H1 (cell line): ENCODE measurements around the gene CAPN14. TPM values are rescaled to one million over a fixed set of nuclear protein-coding genes. Genes with fewer than 3 reads are reported as not detected.

ENCODE experiments used
- CTCF ChIA-PET: fragments of 300-600 bp; sonication (Branson Sonifier 250); formaldehyde crosslinking; loops from one replicate; lab custom pipeline; 2021; ENCODE audit not compliant: partially characterized antibody; lab: Charles Lee
- POLR2A ChIA-PET: fragments of 300-600 bp; sonication (Branson Sonifier 250); formaldehyde crosslinking; loops from one replicate; lab custom pipeline; 2021; ENCODE audit warnings: inconsistent platforms; ENCODE audit not compliant: partially characterized antibody; lab: Charles Lee
- DNase-seq, 2 experiments: peaks; one replicate each; pipeline versions ENCODE4 v3.0.0 to v3.0.0-alpha.2; 2010 to 2022; ENCODE audit warnings: low spot score in 2 of 2, low read depth in 1 of 2, mixed read lengths in 1 of 2
- FAIRE-seq: peaks from 2 replicates; lab custom pipeline; 2011; peaks lifted over from hg19 to GRCh38; lab: Jason Lieb, UNC
- H2AFZ ChIP-seq: 2 replicates; pipeline ENCODE4 v1.8.1; 2012; ENCODE audit warnings: low read length, inconsistent platforms
- H2AK5ac ChIP-seq: 2 replicates; pipeline ENCODE4 v1.6.1; 2013; ENCODE audit warnings: low read depth, low read length
- H2BK120ac ChIP-seq: replicated peaks from 2 replicates; pipeline ENCODE3; 2013; ENCODE audit warnings: low read depth, low read length, inconsistent platforms
- H2BK12ac ChIP-seq: 2 replicates; pipeline ENCODE4 v1.6.1; 2013; ENCODE audit warnings: low read depth, low read length
- H2BK15ac ChIP-seq: 2 replicates; pipeline ENCODE4 v1.6.1; 2013; ENCODE audit warnings: low read length
- H2BK20ac ChIP-seq: 2 replicates; pipeline ENCODE4 v1.6.1; 2013; ENCODE audit warnings: low read length
- H2BK5ac ChIP-seq: 2 replicates; pipeline ENCODE4 v1.6.1; 2013; ENCODE audit warnings: low read depth, low read length
- H3K14ac ChIP-seq: 2 replicates; pipeline ENCODE4 v1.6.1; 2013; ENCODE audit warnings: inconsistent platforms; ENCODE audit not compliant: insufficient read length
- H3K18ac ChIP-seq: 2 replicates; pipeline ENCODE4 v1.6.1; 2013; ENCODE audit warnings: low read length; ENCODE audit errors: extremely low read depth
- H3K23ac ChIP-seq: 2 replicates; pipeline ENCODE4 v1.6.1; 2013; ENCODE audit warnings: inconsistent platforms; ENCODE audit not compliant: insufficient read length
- H3K23me2 ChIP-seq: 2 replicates; pipeline ENCODE4 v1.6.1; 2013; ENCODE audit warnings: low read depth, low read length
- H3K27ac ChIP-seq: 2 replicates; pipeline ENCODE4 v1.6.1; 2011; ENCODE audit warnings: low read depth, low read length, inconsistent platforms
- H3K27me3 ChIP-seq, 4 experiments: replicated peaks in 1 of 4; 1 replicate in 1 of 4; 2 replicates in 3 of 4; pipeline versions ENCODE4 v1.6.1 to v1.8.1; 2011 to 2013; ENCODE audit warnings: low read length in 3 of 4, mild to moderate bottlenecking in 3 of 4, inconsistent platforms in 2 of 4, mixed read lengths in 2 of 4, moderate library complexity in 1 of 4; ENCODE audit not compliant: control insufficient read depth in 3 of 4, insufficient read depth in 3 of 4; ENCODE audit errors: extremely low read depth in 1 of 4
- H3K36me3 ChIP-seq, 4 experiments: 2 replicates each; pipeline versions ENCODE4 v1.6.1 to v1.8.1; 2011 to 2013; ENCODE audit warnings: mild to moderate bottlenecking in 4 of 4, low read length in 3 of 4, moderate library complexity in 2 of 4, control low read depth in 1 of 4, inconsistent platforms in 1 of 4; ENCODE audit not compliant: insufficient read depth in 4 of 4, control insufficient read depth in 2 of 4
- H3K4ac ChIP-seq: replicated peaks from 2 replicates; pipeline ENCODE3; 2013; ENCODE audit warnings: low read length, low read depth, mixed read lengths, inconsistent platforms; ENCODE audit not compliant: insufficient read length
- H3K4me1 ChIP-seq, 4 experiments: replicated peaks in 1 of 4; 1 replicate in 1 of 4; 2 replicates in 3 of 4; pipeline versions ENCODE4 v1.6.1 to v1.8.1; 2011 to 2013; ENCODE audit warnings: low read length in 3 of 4, inconsistent platforms in 2 of 4, mixed read lengths in 1 of 4; ENCODE audit not compliant: insufficient read depth in 4 of 4, control insufficient read depth in 3 of 4
- H3K4me2 ChIP-seq, 2 experiments: 2 replicates each; pipeline versions ENCODE4 v1.6.1 to v1.8.1; 2011 to 2013; ENCODE audit warnings: low read depth in 2 of 2, low read length in 2 of 2, control low read depth in 1 of 2, inconsistent platforms in 1 of 2, mild to moderate bottlenecking in 1 of 2; ENCODE audit not compliant: insufficient read depth in 1 of 2
- H3K4me3 ChIP-seq, 4 experiments: fragments of 200-600, 300-600 bp in 1 of 4; sonication (generic), shearing (Covaris generic), sonication (Bioruptor Twin) in 1 of 4; 2 replicates each; pipeline versions ENCODE4 v1.5.1 to v1.8.1; 2011 to 2016; ENCODE audit warnings: low read length in 4 of 4, low read depth in 3 of 4, control low read depth in 2 of 4, inconsistent platforms in 2 of 4, mild to moderate bottlenecking in 2 of 4, mixed read lengths in 1 of 4, moderate library complexity in 1 of 4; ENCODE audit not compliant: insufficient read depth in 2 of 4; ENCODE audit errors: extremely low read depth in 1 of 4
- H3K56ac ChIP-seq: replicated peaks from 2 replicates; pipeline ENCODE3; 2013; ENCODE audit warnings: low read depth, mild to moderate bottlenecking, mixed read lengths, low read length, inconsistent platforms; ENCODE audit not compliant: insufficient read length
- H3K79me1 ChIP-seq: 2 replicates; pipeline ENCODE4 v1.6.1; 2013; ENCODE audit warnings: low read depth, low read length, control low read depth
- H3K79me2 ChIP-seq, 2 experiments: 2 replicates each; pipeline versions ENCODE4 v1.6.1 to v1.8.1; 2012 to 2013; ENCODE audit warnings: low read length in 2 of 2, mild to moderate bottlenecking in 2 of 2, inconsistent platforms in 1 of 2; ENCODE audit not compliant: insufficient read depth in 2 of 2, control insufficient read depth in 1 of 2
- H3K9ac ChIP-seq, 4 experiments: replicated peaks in 1 of 4; 1 replicate in 1 of 4; 2 replicates in 3 of 4; pipeline versions ENCODE4 v1.6.1 to v1.8.1; 2011 to 2013; ENCODE audit warnings: low read depth in 3 of 4, low read length in 3 of 4, control low read depth in 2 of 4, mild to moderate bottlenecking in 2 of 4, moderate library complexity in 2 of 4, inconsistent platforms in 1 of 4; ENCODE audit errors: extremely low read depth in 1 of 4
- H3K9me3 ChIP-seq, 2 experiments: 2 replicates each; pipeline versions ENCODE4 v1.6.1 to v1.8.1; 2012 to 2013; ENCODE audit warnings: mild to moderate bottlenecking in 2 of 2, moderate library complexity in 2 of 2, control low read depth in 1 of 2, inconsistent platforms in 1 of 2, low read depth in 1 of 2, low read length in 1 of 2, mixed read lengths in 1 of 2; ENCODE audit not compliant: insufficient read depth in 2 of 2
- H4K20me1 ChIP-seq, 2 experiments: replicated peaks in 1 of 2; 2 replicates each; pipeline versions ENCODE3 to v1.8.1; 2011 to 2013; ENCODE audit warnings: inconsistent platforms in 2 of 2, low read length in 2 of 2, mild to moderate bottlenecking in 1 of 2; ENCODE audit not compliant: insufficient read depth in 2 of 2, control insufficient read depth in 1 of 2
- H4K5ac ChIP-seq: 2 replicates; pipeline ENCODE4 v1.6.1; 2013; ENCODE audit warnings: low read length, low read depth, mixed read lengths, inconsistent platforms; ENCODE audit not compliant: insufficient read length
- H4K8ac ChIP-seq: 2 replicates; pipeline ENCODE4 v1.8.0; 2013; ENCODE audit warnings: mild to moderate bottlenecking, moderate library complexity, low read length, inconsistent platforms; ENCODE audit not compliant: insufficient read depth; ENCODE audit errors: extremely low read depth
- H4K91ac ChIP-seq: replicated peaks from 2 replicates; pipeline ENCODE3; 2013; ENCODE audit warnings: low read length, mixed read lengths, inconsistent platforms; ENCODE audit not compliant: insufficient read length
- CHD1 ChIP-seq: IDR thresholded peaks from 2 replicates; pipeline ENCODE4 v1.6.1; 2012; ENCODE audit warnings: low read depth, low read length, improper control_type of control experiment
- CHD2 ChIP-seq: IDR thresholded peaks from 2 replicates; pipeline ENCODE4 v1.6.1; 2012; ENCODE audit warnings: low read length, improper control_type of control experiment
- FOSL1 ChIP-seq: IDR thresholded peaks from 2 replicates; pipeline ENCODE4 v1.6.1; 2011; ENCODE audit warnings: mild to moderate bottlenecking, low read depth, low read length, moderate library complexity; ENCODE audit not compliant: insufficient read depth
- HDAC2 ChIP-seq, 2 experiments: fragments of 300-600 bp in 1 of 2; sonication (generic) in 1 of 2; IDR thresholded peaks; 2 replicates each; pipeline ENCODE4 v1.6.1; 2011 to 2012; ENCODE audit warnings: low read depth in 2 of 2, low read length in 2 of 2, mild to moderate bottlenecking in 2 of 2, moderate library complexity in 2 of 2, borderline replicate concordance in 1 of 2, inconsistent platforms in 1 of 2
- NANOG ChIP-seq: IDR thresholded peaks from 2 replicates; pipeline ENCODE4 v1.6.1; 2011; ENCODE audit warnings: low read length, low read depth, mild to moderate bottlenecking, inconsistent platforms; ENCODE audit not compliant: insufficient read depth, poor library complexity, severe bottlenecking
- POLR2A ChIP-seq, 2 experiments: IDR thresholded peaks; 1 replicate in 1 of 2; 2 replicates in 1 of 2; pipeline ENCODE4 v1.6.1; 2011; ENCODE audit warnings: low read depth in 2 of 2, low read length in 2 of 2, mild to moderate bottlenecking in 2 of 2; ENCODE audit errors: control extremely low read depth in 1 of 2
- RAD21 ChIP-seq, 2 experiments: IDR thresholded peaks in 1 of 2; conservative IDR thresholded peaks in 1 of 2; 2 replicates each; pipeline ENCODE4 v1.6.1; 2011; ENCODE audit warnings: low read depth in 2 of 2, low read length in 2 of 2, improper control_type of control experiment in 1 of 2, inconsistent platforms in 1 of 2, mild to moderate bottlenecking in 1 of 2, moderate library complexity in 1 of 2
- RXRA ChIP-seq: IDR thresholded peaks from 2 replicates; pipeline ENCODE4 v1.6.1; 2011; ENCODE audit warnings: low read depth, mild to moderate bottlenecking, low read length, moderate library complexity; ENCODE audit not compliant: insufficient read depth
- SIX5 ChIP-seq: IDR thresholded peaks from 2 replicates; pipeline ENCODE4 v1.6.1; 2011; ENCODE audit warnings: mild to moderate bottlenecking, low read depth, low read length
- SP1 ChIP-seq: IDR thresholded peaks from 2 replicates; pipeline ENCODE4 v1.6.1; 2011; ENCODE audit warnings: low read depth, low read length
- SUZ12 ChIP-seq: fragments of 200-600 bp; sonication (generic); IDR thresholded peaks from 2 replicates; pipeline ENCODE4 v1.6.1; 2012; ENCODE audit warnings: mild to moderate bottlenecking, inconsistent platforms, low read length, moderate library complexity, mixed read lengths
- TAF1 ChIP-seq: IDR thresholded peaks from 2 replicates; pipeline ENCODE4 v1.6.1; 2011; ENCODE audit warnings: mild to moderate bottlenecking, low read depth, low read length
- TBP ChIP-seq: IDR thresholded peaks from 2 replicates; pipeline ENCODE4 v1.6.1; 2011; ENCODE audit warnings: low read depth, low read length, improper control_type of control experiment
- TCF12 ChIP-seq: IDR thresholded peaks from 2 replicates; pipeline ENCODE4 v1.6.1; 2011; ENCODE audit warnings: low read depth, mild to moderate bottlenecking, low read length
- WGBS, 2 experiments: shearing (Covaris generic) in 1 of 2; methylation state at CpG; one replicate each; pipeline versions ENCODE4 v1.1.6 to v1.1.7; 2013 to 2015; ENCODE audit warnings: low lambda C conversion rate in 2 of 2, mixed read lengths in 2 of 2, inconsistent platforms in 1 of 2, low coverage in 1 of 2, missing lambda C conversion rate in 1 of 2; ENCODE audit not compliant: insufficient replicate concordance in 2 of 2, insufficient coverage in 1 of 2, insufficient read length in 1 of 2; ENCODE audit errors: extremely low coverage in 1 of 2, missing lambda C conversion rate in 1 of 2; 5-methylcytosine and 5-hydroxymethylcytosine counted together
- polyA plus RNA-seq, 7 experiments: library from polyadenylated mRNA; depleted of rRNA in 3 of 7; stranded (reverse) in 5 of 7; unstranded in 2 of 7; fragments of >200 nt in 5 of 7; fragments of 200-250 nt in 2 of 7; gene quantifications; 1 replicate in 5 of 7; 2 replicates in 1 of 7; 4 replicates in 1 of 7; pipeline versions ENCODE4 v1.2.1 to v1.2.3, GENCODE V29; 2011 to 2013; ENCODE audit warnings: missing spikeins in 2 of 7, mixed read lengths in 2 of 7
- total RNA-seq: library from RNA; stranded (reverse); fragmentation: NEBNext Ultra II Directional; extraction: Animal tissue kit (Norgen Biotek cat#: 25700); gene quantifications from 2 replicates; pipeline ENCODE4 v1.2.1, GENCODE V29; 2021

CAPN14 gene
- total and polyA plus RNA-seq, 2 of the 8 experiments (the other 6 are each of a cell fraction or from before 2014, with no cell fraction given): 0.07 TPM; not detected in 1

GRCh38 chr2:31241625-31242270, 24.4 kb upstream of the CAPN14 start:
- H3K36me3 ChIP-seq: no peaks in the 10 kb centered on the region
- no peak overlapping the region for H2AFZ ChIP-seq
- H3K9ac ChIP-seq: no peak overlapping the region
- H3K27me3 ChIP-seq: no peaks in the 10 kb centered on the region
- no peak overlapping the region for H2BK120ac ChIP-seq
- H3K23ac ChIP-seq: no peak overlapping the region
- no peak overlapping the region for H3K56ac ChIP-seq
- H3K79me1 ChIP-seq: no peaks in the 10 kb centered on the region; the same call in 1 of the 2 replicates
- H2BK5ac ChIP-seq: no peak overlapping the region
- H3K18ac ChIP-seq: no peak overlapping the region
- no peaks in the 10 kb centered on the region; a peak in 2 of 7 replicates for H3K4me1 ChIP-seq
- no peak overlapping the region for H2AK5ac ChIP-seq
- no peak overlapping the region for H4K5ac ChIP-seq
- no peak overlapping the region for H4K8ac ChIP-seq
- WGBS, 2 experiments: 93% methylated on average over 10 of the region's 10 CpGs; no CpG with 5 or more reads in 1 of the 2 experiments
- no peaks in the 10 kb centered on the region for H3K23me2 ChIP-seq
- no peak overlapping the region for H3K4me2 ChIP-seq
- DNase-seq (no peak), FAIRE-seq (no peak)
- H3K4me3 ChIP-seq: no peak overlapping the region
- POLR2A ChIA-PET: no interaction called here
- no peak overlapping the region for H4K91ac ChIP-seq
- no peak overlapping the region for H3K4ac ChIP-seq
- no peaks in the 10 kb centered on the region for H3K79me2 ChIP-seq
- H3K9me3 ChIP-seq: no peaks in the 10 kb centered on the region
- CTCF ChIA-PET: interaction anchor here (1.1 to 1.9 kb wide), 3 partner anchors 12 to 133 kb away, joined by 3 to 4 read pairs (median 4); no protein-coding TSS in a partner anchor
- no peak overlapping the region for H2BK12ac ChIP-seq
- no peak overlapping the region for H2BK20ac ChIP-seq
- peaks cover 0 to 1% of the 10 kb centered on the region in 2 experiments for H4K20me1 ChIP-seq
- no peak overlapping the region for H2BK15ac ChIP-seq
- no peak overlapping the region for H3K14ac ChIP-seq
- H3K27ac ChIP-seq: no peak overlapping the region
- no peak for TF ChIP-seq POLR2A (IDR thresholded peaks at IDR 0.05; ENCODE audit: control extremely low read depth in 1 of 2, low read depth in 2 of 2, low read length in 2 of 2)
- TF ChIP-seq SP1: no peak
- TF ChIP-seq TAF1: no peak
- no peak for TF ChIP-seq CHD2
- no peak for TF ChIP-seq HDAC2 (IDR thresholded peaks at IDR 0.05; ENCODE audit: borderline replicate concordance in 1 of 2, low read depth in 2 of 2, low read length in 2 of 2)
- TF ChIP-seq FOSL1: no peak
- TF ChIP-seq TCF12: no peak
- TF ChIP-seq CHD1: no peak
- TF ChIP-seq SUZ12: no peak
- no peak for TF ChIP-seq RAD21 (IDR thresholded peaks at IDR 0.05 in 1 of 2, conservative IDR thresholded peaks at IDR 0.05 in 1 of 2; ENCODE audit: low read depth in 2 of 2, low read length in 2 of 2)
- TF ChIP-seq SIX5: no peak
- no peak for TF ChIP-seq RXRA
- TF ChIP-seq TBP: no peak
- TF ChIP-seq NANOG: no peak
